Measurements from ENCODE around the gene EGFR. TPM values are rescaled to one million over a fixed set of nuclear protein-coding genes. Genes with fewer than 3 reads are reported as not detected.

The EGFR gene
- total RNA-seq, 1 donor from 2014 or later = 5.0 TPM

DNA sequence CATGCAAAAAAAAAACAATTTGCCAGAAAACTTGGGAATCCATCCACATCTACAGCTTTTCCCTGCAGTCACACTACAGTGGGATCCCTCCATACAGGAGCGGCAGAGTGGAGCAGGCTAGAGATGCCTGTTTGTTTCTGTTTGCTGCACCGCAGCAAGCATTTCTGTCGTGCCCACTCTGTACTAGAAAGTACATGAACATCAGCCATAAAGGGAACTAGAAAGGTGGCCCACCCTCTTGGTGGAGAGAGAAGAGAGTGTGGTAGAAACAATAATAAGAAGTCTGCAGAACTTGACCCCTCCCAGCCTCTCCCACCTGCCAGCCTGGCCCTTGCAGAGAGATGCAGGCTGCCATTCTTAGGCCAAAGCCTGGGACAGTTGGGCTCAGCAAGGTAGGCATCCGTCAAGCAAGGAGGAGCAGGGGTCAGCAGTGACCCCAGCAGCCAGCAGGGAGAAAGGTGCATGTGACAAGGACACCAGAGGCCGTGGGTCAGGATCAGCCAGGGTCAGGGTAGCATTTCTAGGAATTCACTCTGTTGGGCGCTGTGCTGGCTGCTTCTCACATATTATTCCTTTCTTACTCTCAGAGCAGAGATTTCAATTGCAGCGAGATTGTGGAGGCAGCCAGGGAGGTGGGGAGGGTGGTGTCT, 171.8 kb downstream of the EGFR start:
- Mint-ChIP-seq H3K4me3 (ENCODE audit: unreplicated experiment) (no peak overlapping the region), H3K27me3 (ENCODE audit: unreplicated experiment) (no peaks in the 10 kb centered on the region), H3K36me3 (ENCODE audit: low read depth, unreplicated experiment) (peaks cover 2% of the 10 kb centered on the region), H3K27ac (ENCODE audit: unreplicated experiment) (no peak overlapping the region), H3K4me1 (ENCODE audit: unreplicated experiment) (peaks cover 15% of the 10 kb centered on the region), H3K9me3 (ENCODE audit: unreplicated experiment) (no peaks in the 10 kb centered on the region)
- TF ChIP-seq, protein P1, sequence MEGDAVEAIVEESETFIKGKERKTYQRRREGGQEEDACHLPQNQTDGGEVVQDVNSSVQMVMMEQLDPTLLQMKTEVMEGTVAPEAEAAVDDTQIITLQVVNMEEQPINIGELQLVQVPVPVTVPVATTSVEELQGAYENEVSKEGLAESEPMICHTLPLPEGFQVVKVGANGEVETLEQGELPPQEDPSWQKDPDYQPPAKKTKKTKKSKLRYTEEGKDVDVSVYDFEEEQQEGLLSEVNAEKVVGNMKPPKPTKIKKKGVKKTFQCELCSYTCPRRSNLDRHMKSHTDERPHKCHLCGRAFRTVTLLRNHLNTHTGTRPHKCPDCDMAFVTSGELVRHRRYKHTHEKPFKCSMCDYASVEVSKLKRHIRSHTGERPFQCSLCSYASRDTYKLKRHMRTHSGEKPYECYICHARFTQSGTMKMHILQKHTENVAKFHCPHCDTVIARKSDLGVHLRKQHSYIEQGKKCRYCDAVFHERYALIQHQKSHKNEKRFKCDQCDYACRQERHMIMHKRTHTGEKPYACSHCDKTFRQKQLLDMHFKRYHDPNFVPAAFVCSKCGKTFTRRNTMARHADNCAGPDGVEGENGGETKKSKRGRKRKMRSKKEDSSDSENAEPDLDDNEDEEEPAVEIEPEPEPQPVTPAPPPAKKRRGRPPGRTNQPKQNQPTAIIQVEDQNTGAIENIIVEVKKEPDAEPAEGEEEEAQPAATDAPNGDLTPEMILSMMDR (IDR thresholded peaks at IDR 0.05; ENCODE audit: unreplicated experiment) = no peak
- DNase-seq (ENCODE audit: low spot score) = no peak

DNA sequence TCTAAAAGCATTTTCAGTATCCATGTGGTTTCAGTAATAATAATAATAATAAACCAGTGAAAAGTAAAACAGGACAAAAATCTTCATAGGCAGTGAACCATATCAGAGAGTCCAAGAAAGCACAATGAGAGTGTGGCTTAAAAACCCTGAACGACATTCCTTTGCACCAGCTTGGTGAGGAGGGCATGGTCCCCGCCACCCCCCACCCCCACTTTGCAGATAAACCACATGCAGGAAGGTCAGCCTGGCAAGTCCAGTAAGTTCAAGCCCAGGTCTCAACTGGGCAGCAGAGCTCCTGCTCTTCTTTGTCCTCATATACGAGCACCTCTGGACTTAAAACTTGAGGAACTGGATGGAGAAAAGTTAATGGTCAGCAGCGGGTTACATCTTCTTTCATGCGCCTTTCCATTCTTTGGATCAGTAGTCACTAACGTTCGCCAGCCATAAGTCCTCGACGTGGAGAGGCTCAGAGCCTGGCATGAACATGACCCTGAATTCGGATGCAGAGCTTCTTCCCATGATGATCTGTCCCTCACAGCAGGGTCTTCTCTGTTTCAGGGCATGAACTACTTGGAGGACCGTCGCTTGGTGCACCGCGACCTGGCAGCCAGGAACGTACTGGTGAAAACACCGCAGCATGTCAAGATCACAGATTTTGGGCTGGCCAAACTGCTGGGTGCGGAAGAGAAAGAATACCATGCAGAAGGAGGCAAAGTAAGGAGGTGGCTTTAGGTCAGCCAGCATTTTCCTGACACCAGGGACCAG, 172.5 kb downstream of the EGFR start:
- no peak overlapping the region for H3K4me3 Mint-ChIP-seq (ENCODE audit: unreplicated experiment)
- H3K27ac Mint-ChIP-seq (ENCODE audit: unreplicated experiment) = no peak overlapping the region

DNA sequence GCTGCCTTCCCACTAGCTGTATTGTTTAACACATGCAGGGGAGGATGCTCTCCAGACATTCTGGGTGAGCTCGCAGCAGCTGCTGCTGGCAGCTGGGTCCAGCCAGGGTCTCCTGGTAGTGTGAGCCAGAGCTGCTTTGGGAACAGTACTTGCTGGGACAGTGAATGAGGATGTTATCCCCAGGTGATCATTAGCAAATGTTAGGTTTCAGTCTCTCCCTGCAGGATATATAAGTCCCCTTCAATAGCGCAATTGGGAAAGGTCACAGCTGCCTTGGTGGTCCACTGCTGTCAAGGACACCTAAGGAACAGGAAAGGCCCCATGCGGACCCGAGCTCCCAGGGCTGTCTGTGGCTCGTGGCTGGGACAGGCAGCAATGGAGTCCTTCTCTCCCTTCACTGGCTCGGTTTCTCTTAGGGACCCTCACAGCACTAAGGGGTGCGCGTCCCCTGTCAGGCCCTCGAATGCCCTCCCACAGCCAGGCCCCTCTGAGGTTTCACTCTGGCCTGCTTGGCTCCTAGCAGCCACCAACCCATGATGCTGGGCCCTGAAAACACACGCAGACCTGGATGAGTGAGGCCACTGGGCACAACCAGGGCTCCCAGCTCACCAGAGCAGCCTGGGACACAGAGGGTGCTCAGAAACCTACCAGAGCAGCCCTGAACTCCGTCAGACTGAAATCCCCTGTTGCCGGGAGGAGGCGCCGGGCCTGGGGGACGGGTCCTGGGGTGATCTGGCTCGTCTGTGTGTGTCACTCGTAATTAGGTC, 173.3 kb downstream of the EGFR start:
- peaks cover 15% of the 10 kb centered on the region for H3K4me1 Mint-ChIP-seq (ENCODE audit: unreplicated experiment)
- TF ChIP-seq, protein P1 (IDR thresholded peaks at IDR 0.05; ENCODE audit: unreplicated experiment) = no peak
- H3K27ac Mint-ChIP-seq (ENCODE audit: unreplicated experiment) = no peak overlapping the region
- DNase-seq (ENCODE audit: low spot score) = no peak
- no peak overlapping the region for H3K4me3 Mint-ChIP-seq (ENCODE audit: unreplicated experiment)
- H3K36me3 Mint-ChIP-seq (ENCODE audit: low read depth, unreplicated experiment) = no peaks in the 10 kb centered on the region
- no peaks in the 10 kb centered on the region for H3K27me3 Mint-ChIP-seq (ENCODE audit: unreplicated experiment)
- no peaks in the 10 kb centered on the region for H3K9me3 Mint-ChIP-seq (ENCODE audit: unreplicated experiment)

More for the DNA sequence above, 172.5 kb downstream of the EGFR start:
- DNase-seq (ENCODE audit: low spot score) = no peak
- no peaks in the 10 kb centered on the region for H3K36me3 Mint-ChIP-seq (ENCODE audit: low read depth, unreplicated experiment)
- H3K4me1 Mint-ChIP-seq (ENCODE audit: unreplicated experiment) = peaks cover 15% of the 10 kb centered on the region
- H3K27me3 Mint-ChIP-seq (ENCODE audit: unreplicated experiment) = no peaks in the 10 kb centered on the region
- no peaks in the 10 kb centered on the region for H3K9me3 Mint-ChIP-seq (ENCODE audit: unreplicated experiment)
- TF ChIP-seq, protein P1 (IDR thresholded peaks at IDR 0.05; ENCODE audit: unreplicated experiment) = no peak

DNA sequence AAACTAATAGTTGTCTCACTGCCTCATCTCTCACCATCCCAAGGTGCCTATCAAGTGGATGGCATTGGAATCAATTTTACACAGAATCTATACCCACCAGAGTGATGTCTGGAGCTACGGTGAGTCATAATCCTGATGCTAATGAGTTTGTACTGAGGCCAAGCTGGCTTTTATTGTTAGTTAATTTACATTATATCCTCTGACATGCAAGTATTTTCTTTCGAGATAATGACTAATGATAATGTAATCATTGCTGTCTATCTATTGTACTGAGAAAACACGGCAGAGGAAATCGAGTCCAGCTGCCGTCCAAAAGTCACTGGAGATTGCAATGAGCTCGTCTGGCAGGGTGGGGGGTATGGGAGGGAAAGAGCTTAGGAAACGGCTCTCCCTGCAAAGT, 173.9 kb downstream of the EGFR start:
- H3K9me3 Mint-ChIP-seq (ENCODE audit: unreplicated experiment) = no peaks in the 10 kb centered on the region
- no peak for DNase-seq (ENCODE audit: low spot score)
- no peaks in the 10 kb centered on the region for H3K36me3 Mint-ChIP-seq (ENCODE audit: low read depth, unreplicated experiment)
- no peaks in the 10 kb centered on the region for H3K27me3 Mint-ChIP-seq (ENCODE audit: unreplicated experiment)
- peaks cover 15% of the 10 kb centered on the region for H3K4me1 Mint-ChIP-seq (ENCODE audit: unreplicated experiment)
- TF ChIP-seq, protein P1 (IDR thresholded peaks at IDR 0.05; ENCODE audit: unreplicated experiment) = no peak
- no peak overlapping the region for H3K27ac Mint-ChIP-seq (ENCODE audit: unreplicated experiment)
- no peak overlapping the region for H3K4me3 Mint-ChIP-seq (ENCODE audit: unreplicated experiment)
